ENCODE results near the gene METTL27. TPM values are rescaled to one million over a fixed set of nuclear protein-coding genes. Genes with fewer than 3 reads are reported as not detected.

The METTL27 gene
- total and polyA plus RNA-seq, 2 donors (not counting 1 experiment from before 2014, with no cell fraction given) = 2.1 to 15.7 TPM

DNA sequence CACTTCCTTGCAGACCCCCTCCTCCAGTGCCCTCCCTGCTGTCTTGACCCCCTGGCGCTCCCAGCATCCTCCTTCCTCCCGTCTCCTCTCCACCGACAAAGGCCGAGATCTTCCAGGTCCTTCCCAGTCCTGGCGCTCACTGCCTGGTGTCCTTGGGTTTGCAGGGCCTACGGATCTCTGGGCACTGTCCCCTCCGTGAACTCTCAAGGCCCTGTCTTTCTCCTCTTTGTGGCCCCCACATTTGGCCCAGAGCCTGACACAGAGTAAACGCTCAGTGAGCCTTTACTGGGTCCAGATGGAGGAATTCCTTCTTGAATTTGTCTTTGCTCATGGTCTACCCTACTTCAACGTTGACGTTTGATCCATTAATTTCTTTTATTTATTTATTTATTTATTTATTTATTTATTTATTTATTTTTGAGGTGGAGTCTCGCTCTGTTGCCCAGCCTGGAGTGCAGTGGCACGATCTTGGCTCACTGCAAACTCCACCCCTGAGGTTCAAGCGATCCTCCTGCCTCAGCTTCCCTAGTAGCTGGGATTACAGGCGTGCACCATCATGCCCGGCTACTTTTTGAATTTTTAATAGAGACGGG is 48.3 kb upstream of the METTL27 start:
- Histone ChIP-seq H3K36me3 (ENCODE audit: control insufficient read depth, insufficient read depth, low read length) (no peaks in the 10 kb centered on the region), H3K9ac (ENCODE audit: insufficient read depth, low read length) (no peak overlapping the region), H3K27ac (ENCODE audit: insufficient read depth, low read length) (no peak overlapping the region), H3K79me2 (ENCODE audit: control insufficient read depth, insufficient read depth, low read length) (no peaks in the 10 kb centered on the region), H2AFZ (ENCODE audit: low read length) (no peak overlapping the region), H3K9me3 (ENCODE audit: control insufficient read depth, insufficient read depth, low read depth, low read length) (no peaks in the 10 kb centered on the region), H3K4me1 (ENCODE audit: control insufficient read depth, extremely low read depth, insufficient read depth, low read length) (peaks cover 29% of the 10 kb centered on the region), H3K4me2 (ENCODE audit: extremely low read depth, insufficient read depth, low read length) (no peak overlapping the region), H3K27me3 (ENCODE audit: control insufficient read depth, insufficient read depth, low read length) (no peaks in the 10 kb centered on the region), H3K4me3 (replicated peaks in 1 of 4; ENCODE audit: control extremely low read depth in 1 of 4, insufficient read depth in 1 of 4, low read depth in 3 of 4, low read length in 4 of 4) (no peak overlapping the region), H4K20me1 (ENCODE audit: control insufficient read depth, extremely low read depth, insufficient read depth, low read length) (no peaks in the 10 kb centered on the region)
- peak in 1 of 2 donors; percentile 49 for DNase-seq (ENCODE audit: low read depth in 2 of 2)
- TF ChIP-seq EZH2 (IDR thresholded peaks at IDR 0.05; ENCODE audit: low read length, missing control alignments) = no peak
- TF ChIP-seq, protein P1, sequence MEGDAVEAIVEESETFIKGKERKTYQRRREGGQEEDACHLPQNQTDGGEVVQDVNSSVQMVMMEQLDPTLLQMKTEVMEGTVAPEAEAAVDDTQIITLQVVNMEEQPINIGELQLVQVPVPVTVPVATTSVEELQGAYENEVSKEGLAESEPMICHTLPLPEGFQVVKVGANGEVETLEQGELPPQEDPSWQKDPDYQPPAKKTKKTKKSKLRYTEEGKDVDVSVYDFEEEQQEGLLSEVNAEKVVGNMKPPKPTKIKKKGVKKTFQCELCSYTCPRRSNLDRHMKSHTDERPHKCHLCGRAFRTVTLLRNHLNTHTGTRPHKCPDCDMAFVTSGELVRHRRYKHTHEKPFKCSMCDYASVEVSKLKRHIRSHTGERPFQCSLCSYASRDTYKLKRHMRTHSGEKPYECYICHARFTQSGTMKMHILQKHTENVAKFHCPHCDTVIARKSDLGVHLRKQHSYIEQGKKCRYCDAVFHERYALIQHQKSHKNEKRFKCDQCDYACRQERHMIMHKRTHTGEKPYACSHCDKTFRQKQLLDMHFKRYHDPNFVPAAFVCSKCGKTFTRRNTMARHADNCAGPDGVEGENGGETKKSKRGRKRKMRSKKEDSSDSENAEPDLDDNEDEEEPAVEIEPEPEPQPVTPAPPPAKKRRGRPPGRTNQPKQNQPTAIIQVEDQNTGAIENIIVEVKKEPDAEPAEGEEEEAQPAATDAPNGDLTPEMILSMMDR (conservative IDR thresholded peaks at IDR 0.05 in 1 of 2, IDR thresholded peaks at IDR 0.05 in 1 of 2; ENCODE audit: low read depth in 1 of 2, low read length in 2 of 2) = no peak

DNA sequence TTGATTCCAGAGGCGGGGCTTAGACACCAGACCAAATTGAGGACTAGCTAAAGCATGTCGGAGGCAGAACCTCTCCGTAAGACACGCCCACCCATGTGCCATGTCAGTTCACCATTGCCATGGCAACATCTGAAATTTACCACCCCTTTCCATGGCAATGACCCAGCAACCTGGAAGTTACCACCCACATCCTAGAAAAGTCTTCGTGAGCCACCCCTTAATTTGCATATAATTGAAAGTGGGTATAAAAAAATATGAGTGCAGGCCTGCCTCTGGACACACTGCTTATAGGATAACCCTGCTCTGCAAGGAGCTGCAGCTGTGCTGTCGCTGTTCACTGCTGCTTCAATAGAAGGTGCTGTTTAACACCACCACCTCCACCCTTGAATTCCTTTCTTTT is 46.6 kb upstream of the METTL27 start:
- no peak overlapping the region for H2AFZ ChIP-seq (ENCODE audit: low read length)
- no peak overlapping the region for H3K9ac ChIP-seq (ENCODE audit: insufficient read depth, low read length)
- H3K4me3 ChIP-seq (replicated peaks in 1 of 4; ENCODE audit: control extremely low read depth in 1 of 4, insufficient read depth in 1 of 4, low read depth in 3 of 4, low read length in 4 of 4) = no peak overlapping the region
- DNase-seq (ENCODE audit: low read depth in 2 of 2) = peak in 1 of 2 donors; percentile 17
- no peak for TF ChIP-seq EZH2 (IDR thresholded peaks at IDR 0.05; ENCODE audit: low read length, missing control alignments)
- TF ChIP-seq, protein P1 (conservative IDR thresholded peaks at IDR 0.05 in 1 of 2, IDR thresholded peaks at IDR 0.05 in 1 of 2; ENCODE audit: low read depth in 1 of 2, low read length in 2 of 2) = no peak
- H4K20me1 ChIP-seq (ENCODE audit: control insufficient read depth, extremely low read depth, insufficient read depth, low read length) = no peaks in the 10 kb centered on the region
- no peak overlapping the region for H3K27ac ChIP-seq (ENCODE audit: insufficient read depth, low read length)
- no peaks in the 10 kb centered on the region for H3K36me3 ChIP-seq (ENCODE audit: control insufficient read depth, insufficient read depth, low read length)
- H3K4me2 ChIP-seq (ENCODE audit: extremely low read depth, insufficient read depth, low read length) = no peak overlapping the region
- H3K4me1 ChIP-seq (ENCODE audit: control insufficient read depth, extremely low read depth, insufficient read depth, low read length) = peaks cover 20% of the 10 kb centered on the region
- no peaks in the 10 kb centered on the region for H3K9me3 ChIP-seq (ENCODE audit: control insufficient read depth, insufficient read depth, low read depth, low read length)
- H3K27me3 ChIP-seq (ENCODE audit: control insufficient read depth, insufficient read depth, low read length) = no peaks in the 10 kb centered on the region
- H3K79me2 ChIP-seq (ENCODE audit: control insufficient read depth, insufficient read depth, low read length) = no peaks in the 10 kb centered on the region

DNA sequence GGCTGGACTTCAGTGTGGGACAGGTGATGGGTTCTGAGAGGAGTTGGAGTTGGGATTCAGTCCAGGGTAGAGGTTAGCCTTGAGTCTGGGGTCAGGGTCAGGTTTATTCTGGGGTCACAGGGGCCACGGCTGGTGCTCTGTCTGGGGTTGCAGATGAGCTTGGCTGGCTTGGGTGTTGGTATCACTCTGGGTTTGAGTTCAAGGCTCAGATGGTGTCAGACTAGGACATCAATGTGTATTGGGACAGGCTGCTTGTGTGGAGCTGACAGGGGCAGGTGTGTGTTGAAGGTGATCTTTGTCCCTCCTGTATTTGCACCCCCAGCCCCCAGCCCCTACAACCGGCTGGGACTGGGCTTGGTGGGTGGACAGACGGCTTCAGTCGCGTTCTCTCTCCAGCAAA is 45.4 kb upstream of the METTL27 start:
- no peaks in the 10 kb centered on the region for H3K9me3 ChIP-seq (ENCODE audit: control insufficient read depth, insufficient read depth, low read depth, low read length)
- H3K4me2 ChIP-seq (ENCODE audit: extremely low read depth, insufficient read depth, low read length) = no peak overlapping the region
- no peak for TF ChIP-seq EZH2 (IDR thresholded peaks at IDR 0.05; ENCODE audit: low read length, missing control alignments)
- TF ChIP-seq, protein P1 (conservative IDR thresholded peaks at IDR 0.05 in 1 of 2, IDR thresholded peaks at IDR 0.05 in 1 of 2; ENCODE audit: low read depth in 1 of 2, low read length in 2 of 2) = no peak
- no peak overlapping the region for H2AFZ ChIP-seq (ENCODE audit: low read length)
- no peaks in the 10 kb centered on the region for H3K27me3 ChIP-seq (ENCODE audit: control insufficient read depth, insufficient read depth, low read length)
- no peaks in the 10 kb centered on the region for H3K79me2 ChIP-seq (ENCODE audit: control insufficient read depth, insufficient read depth, low read length)
- no peak overlapping the region for H3K9ac ChIP-seq (ENCODE audit: insufficient read depth, low read length)
- peaks cover 9% of the 10 kb centered on the region for H3K4me1 ChIP-seq (ENCODE audit: control insufficient read depth, extremely low read depth, insufficient read depth, low read length)
- no peaks in the 10 kb centered on the region for H4K20me1 ChIP-seq (ENCODE audit: control insufficient read depth, extremely low read depth, insufficient read depth, low read length)
- H3K4me3 ChIP-seq (replicated peaks in 1 of 4; ENCODE audit: control extremely low read depth in 1 of 4, insufficient read depth in 1 of 4, low read depth in 3 of 4, low read length in 4 of 4) = no peak overlapping the region
- no peak overlapping the region for H3K27ac ChIP-seq (ENCODE audit: insufficient read depth, low read length)
- H3K36me3 ChIP-seq (ENCODE audit: control insufficient read depth, insufficient read depth, low read length) = no peaks in the 10 kb centered on the region
- no peak for DNase-seq (ENCODE audit: low read depth in 2 of 2)
